ENCODE measurements around the gene TPH1.

GRCh38 chr11:18012122-18012905, 33.8 kb downstream of the TPH1 start:
- TF ChIP-seq CTCF (IDR thresholded peaks at IDR 0.05) (no peak), POLR2A (IDR thresholded peaks at IDR 0.05) (peak in 1 of 2 donors; percentile 6)
